ENCODE results near the gene ITGAE. TPM values are rescaled to one million over a fixed set of nuclear protein-coding genes. Genes with fewer than 3 reads are reported as not detected.

The ITGAE gene
- total and polyA plus RNA-seq, 10 of the 15 experiments (the other 5 are each of a cell fraction or from before 2014, with no cell fraction given) = 13.1 to 161 (median 34.8) TPM

GRCh38 chr17:3843935-3844516 lies 43.0 kb upstream of the ITGAE start:
- in situ Hi-C loops (cut with MboI) (no loop called here), intact Hi-C loops (cut with micrococcal nuclease; ENCODE audit: unreplicated experiment) (no loop called here)
- WGBS (ENCODE audit: insufficient coverage, insufficient replicate concordance, low lambda C conversion rate, missing lambda C conversion rate) = 2% methylated on average over 3 of the region's 3 CpGs
- H3K79me2 ChIP-seq (ENCODE audit: control insufficient read depth, insufficient read depth, low read length) = peaks cover 22% of the 10 kb centered on the region
- H3K4me1 ChIP-seq (ENCODE audit: control insufficient read depth, insufficient read depth, low read length) = peaks cover 17% of the 10 kb centered on the region
- CTCF ChIA-PET = interaction anchor here (0.6 to 4.9 kb wide), 30 partner anchors 8 to 1369 kb away, joined by 3 to 115 read pairs (median 5); partner anchors contain the start of gene HASPIN
- H3K4me2 ChIP-seq (ENCODE audit: control insufficient read depth, insufficient read depth) = peak overlapping the region; percentile 88
- H3K9ac ChIP-seq (ENCODE audit: control insufficient read depth, insufficient read depth, low read length) = no peak overlapping the region
- H3K36me3 ChIP-seq (ENCODE audit: control insufficient read depth in 2 of 2, insufficient read depth in 2 of 2, low read length in 1 of 2) = peaks cover 1 to 18% of the 10 kb centered on the region in 2 experiments
- no peak overlapping the region for H3K4me3 ChIP-seq
- RAD21 ChIA-PET (ENCODE audit: unreplicated experiment) = interaction anchor here (0.6 to 4.3 kb wide), 6 partner anchors 70 to 947 kb away, joined by 3 to 59 read pairs (median 6); no protein-coding TSS in a partner anchor
- DNase-seq (ENCODE audit: low read depth, low spot score) (no peak), ATAC-seq (peak; percentile 63), FAIRE-seq (peak; percentile 82)
- no peak overlapping the region for H2AFZ ChIP-seq (ENCODE audit: control insufficient read depth, low read depth, low read length)
- SMC1A ChIA-PET (ENCODE audit: uncharacterized antibody, unreplicated experiment) = interaction anchor here (0.6 to 6.5 kb wide), 10 partner anchors 16 to 230 kb away, joined by 3 to 79 read pairs (median 4); no protein-coding TSS in a partner anchor
- no peaks in the 10 kb centered on the region; a peak in 1 of 4 replicates for H3K27me3 ChIP-seq (replicated peaks in 1 of 2; ENCODE audit: control insufficient read depth in 2 of 2, insufficient read depth in 2 of 2, low read length in 1 of 2)
- H3K9me3 ChIP-seq (replicated peaks; ENCODE audit: control insufficient read depth, insufficient read depth, low read length) = no peaks in the 10 kb centered on the region
- no TSS peak for BruUV-seq (replicated peaks)
- H3K27ac ChIP-seq (ENCODE audit: control insufficient read depth, insufficient read depth) = no peak overlapping the region
- H4K20me1 ChIP-seq (ENCODE audit: control insufficient read depth, insufficient read depth) = no peaks in the 10 kb centered on the region
- POLR2A ChIA-PET = no interaction called here
- no peak for TF ChIP-seq FOS (IDR thresholded peaks at IDR 0.05; ENCODE audit: borderline replicate concordance, extremely low read depth, insufficient read length)
- TF ChIP-seq MYB (IDR thresholded peaks at IDR 0.05; ENCODE audit: borderline replicate concordance, low read depth, low read length) = no peak
- peak; percentile 54; the same call in 1 of the 2 replicates for TF ChIP-seq SMC3 (IDR thresholded peaks at IDR 0.05; ENCODE audit: borderline replicate concordance, low read length)
- TF ChIP-seq RAD21 (IDR thresholded peaks at IDR 0.05; ENCODE audit: insufficient read depth, low read depth, low read length) = peak; percentile 48
- TF ChIP-seq POU2F2 (IDR thresholded peaks at IDR 0.05; ENCODE audit: borderline replicate concordance, low read depth, low read length) = no peak
- no peak for TF ChIP-seq MAX (IDR thresholded peaks at IDR 0.05; ENCODE audit: low read depth, low read length)
- TF ChIP-seq ZNF592 (IDR thresholded peaks at IDR 0.05) = no peak
- TF ChIP-seq SUPT20H (IDR thresholded peaks at IDR 0.05; ENCODE audit: borderline replicate concordance, control insufficient read depth, low read depth, low read length) = no peak
- no peak for TF ChIP-seq NR2C2 (IDR thresholded peaks at IDR 0.05; ENCODE audit: borderline replicate concordance, control insufficient read depth, insufficient read length, low read depth)
- TF ChIP-seq TCF12 (IDR thresholded peaks at IDR 0.05; ENCODE audit: low read depth, low read length) = no peak
- no peak for TF ChIP-seq KAT2A (conservative IDR thresholded peaks at IDR 0.05; ENCODE audit: control insufficient read depth, low read depth, low read length)
- TF ChIP-seq PBX3 (IDR thresholded peaks at IDR 0.05; ENCODE audit: insufficient replicate concordance, low read depth, low read length) = no peak
- TF ChIP-seq SUZ12 (IDR thresholded peaks at IDR 0.05; ENCODE audit: unreplicated experiment) = no peak
- TF ChIP-seq ZZZ3 (IDR thresholded peaks at IDR 0.05; ENCODE audit: control insufficient read depth, insufficient read length, low read depth) = no peak
- TF ChIP-seq CHD1 (IDR thresholded peaks at IDR 0.05; ENCODE audit: low read depth, low read length) = no peak
- no peak for TF ChIP-seq MXI1 (IDR thresholded peaks at IDR 0.05; ENCODE audit: low read depth, low read length)
- TF ChIP-seq RCOR1 (conservative IDR thresholded peaks at IDR 0.05; ENCODE audit: low read depth, low read length) = no peak
- no peak for TF ChIP-seq DPF2 (IDR thresholded peaks at IDR 0.05)
- no peak for TF ChIP-seq TBL1XR1 (IDR thresholded peaks at IDR 0.05; ENCODE audit: low read depth, low read length)
- TF ChIP-seq GABPA (IDR thresholded peaks at IDR 0.05; ENCODE audit: low read depth) = no peak

All from GM12878 (cell line).